HCT116 (cell line): ENCODE measurements around the gene BBX. TPM values are rescaled to one million over a fixed set of nuclear protein-coding genes. Genes with fewer than 3 reads are reported as not detected.

Experiments used
- ATAC-seq: fragments of 200-7000 bp; cut with Tn5 transposase; 2 replicates; pipeline ENCODE4 v1.9.1; 2020; ENCODE audit warnings: mild to moderate bottlenecking, moderate library complexity
- BruUV-seq: library from RNA; stranded (reverse); fragments of 400-500 nt; replicated peaks from 2 replicates; lab custom pipeline; 2021; lab: Mats Ljungman, UMichigan
- CTCF ChIA-PET: fragments of 300-600 bp; sonication (Branson Sonifier 250); formaldehyde crosslinking; loops from one replicate; lab custom pipeline; 2021; ENCODE audit warnings: antibody characterized with exemption; lab: Charles Lee
- POLR2A ChIA-PET: fragments of 300-600, 350-600 bp; sonication (Branson Sonifier 250); formaldehyde crosslinking; loops from one replicate; lab custom pipeline; 2021; ENCODE audit warnings: antibody characterized with exemption; lab: Charles Lee
- RAD21 ChIA-PET, 2 experiments: fragments of 300-600 bp; sonication (Branson Sonifier 250); formaldehyde crosslinking; loops; one replicate each; lab custom pipeline; 2023; ENCODE audit warnings: low total read pairs in 2 of 2; ENCODE audit not compliant: uncharacterized antibody in 2 of 2, unreplicated experiment in 2 of 2, low non-redundant PET in 1 of 2; lab: Charles Lee
- DNase-seq: peaks from one replicate; pipeline ENCODE4 v3.0.0-alpha.2; 2010; ENCODE audit warnings: low read depth, low spot score
- H2AFZ ChIP-seq: fragments of 200-600 bp; shearing (Covaris generic), sonication (generic); 2 replicates; pipeline ENCODE4 v1.6.1; 2017; ENCODE audit warnings: low read depth, mixed run types, mixed read lengths, antibody characterized with exemption, low read length; ENCODE audit not compliant: poor library complexity, severe bottlenecking
- H3K27ac ChIP-seq: 2 replicates; pipeline ENCODE4 v1.5.1; 2012; ENCODE audit warnings: low read depth, low read length
- H3K27me3 ChIP-seq: fragments of 200-600 bp; sonication (generic); 2 replicates; pipeline ENCODE4 v1.6.1; 2016; ENCODE audit warnings: mixed run types, low read length, mixed read lengths; ENCODE audit not compliant: insufficient read depth
- H3K36me3 ChIP-seq, 2 experiments: fragments of 200-500 bp in 1 of 2; fragments of 200-600 bp in 1 of 2; sonication (Bioruptor generic) in 1 of 2; sonication (generic) in 1 of 2; 2 replicates each; pipeline versions ENCODE4 v1.5.1 to v1.6.1; 2014 to 2016; ENCODE audit warnings: low read length in 2 of 2, inconsistent platforms in 1 of 2, mixed read lengths in 1 of 2, mixed run types in 1 of 2; ENCODE audit not compliant: insufficient read depth in 2 of 2, control insufficient read depth in 1 of 2
- H3K4me1 ChIP-seq, 2 experiments: fragments of 200-600 bp in 1 of 2; sonication (generic) in 1 of 2; 2 replicates each; pipeline versions ENCODE4 v1.5.1 to v1.6.1; 2012 to 2017; ENCODE audit warnings: low read length in 2 of 2, inconsistent platforms in 1 of 2, mild to moderate bottlenecking in 1 of 2, mixed read lengths in 1 of 2, mixed run types in 1 of 2, moderate library complexity in 1 of 2; ENCODE audit not compliant: insufficient read depth in 2 of 2, control insufficient read depth in 1 of 2
- H3K4me2 ChIP-seq: fragments of 200-600 bp; sonication (generic); 2 replicates; pipeline ENCODE4 v1.6.1; 2017; ENCODE audit warnings: mixed run types, low read length, mixed read lengths
- H3K4me3 ChIP-seq, 2 experiments: fragments of 200-600 bp in 1 of 2; sonication (generic) in 1 of 2; replicated peaks in 1 of 2; 2 replicates each; pipeline ENCODE4 v1.5.1; 2011 to 2016; ENCODE audit warnings: low read length in 2 of 2, control low read depth in 1 of 2, low read depth in 1 of 2, mild to moderate bottlenecking in 1 of 2, mixed read lengths in 1 of 2, mixed run types in 1 of 2
- H3K79me2 ChIP-seq: fragments of 200-600 bp; sonication (generic); 2 replicates; pipeline ENCODE4 v1.6.1; 2017; ENCODE audit warnings: mild to moderate bottlenecking, mixed run types, low read length, moderate library complexity, mixed read lengths; ENCODE audit not compliant: insufficient read depth
- H3K9ac ChIP-seq: fragments of 200-600 bp; sonication (generic); 2 replicates; pipeline ENCODE4 v1.6.1; 2016; ENCODE audit warnings: low read length, mixed read lengths
- H3K9me2 ChIP-seq: fragments of 200-600 bp; sonication (generic), shearing (Covaris generic); 2 replicates; pipeline ENCODE4 v1.6.1; 2017; ENCODE audit warnings: mixed run types, mild to moderate bottlenecking, moderate library complexity; ENCODE audit not compliant: insufficient read depth
- H3K9me3 ChIP-seq, 2 experiments: fragments of 200-500 bp in 1 of 2; fragments of 200-600 bp in 1 of 2; sonication (Bioruptor generic) in 1 of 2; sonication (generic) in 1 of 2; 2 replicates each; pipeline ENCODE4 v1.6.1; 2014 to 2017; ENCODE audit warnings: low read length in 2 of 2, mixed read lengths in 2 of 2, inconsistent platforms in 1 of 2, low read depth in 1 of 2, mild to moderate bottlenecking in 1 of 2, mixed run types in 1 of 2, moderate library complexity in 1 of 2; ENCODE audit not compliant: control insufficient read depth in 1 of 2, insufficient read depth in 1 of 2
- H4K20me1 ChIP-seq: fragments of 200-600 bp; sonication (generic), shearing (Covaris generic); 2 replicates; pipeline ENCODE4 v1.6.1; 2017; ENCODE audit warnings: mixed run types, mild to moderate bottlenecking, moderate library complexity; ENCODE audit not compliant: insufficient read depth
- CTCF ChIP-seq, 3 experiments: fragments of 200-600 bp in 1 of 3; sonication (generic) in 1 of 3; IDR thresholded peaks in 2 of 3; conservative IDR thresholded peaks in 1 of 3; 2 replicates each; pipeline ENCODE4 v1.5.1; 2012 to 2017; ENCODE audit warnings: low read depth in 2 of 3, low read length in 2 of 3, antibody characterized with exemption in 1 of 3, borderline replicate concordance in 1 of 3, control low read depth in 1 of 3, mild to moderate bottlenecking in 1 of 3, mixed read lengths in 1 of 3, mixed run types in 1 of 3, moderate library complexity in 1 of 3; ENCODE audit not compliant: insufficient read depth in 1 of 3
- ELF1 ChIP-seq: IDR thresholded peaks from 2 replicates; pipeline ENCODE4 v1.6.1; 2012; ENCODE audit warnings: low read depth, borderline replicate concordance
- EZH2 ChIP-seq: fragments of 200-600 bp; sonication (generic); IDR thresholded peaks from 2 replicates; pipeline ENCODE4 v1.6.1; 2017; ENCODE audit warnings: antibody characterized with exemption, mixed run types
- EZH2phosphoT487 ChIP-seq: fragments of 200-600 bp; IDR thresholded peaks from 2 replicates; pipeline ENCODE4 v1.6.1; 2018; ENCODE audit warnings: antibody characterized with exemption, borderline replicate concordance
- FOSL1 ChIP-seq: IDR thresholded peaks from 2 replicates; pipeline ENCODE4 v1.6.1; 2012; ENCODE audit warnings: low read depth
- JUND ChIP-seq: IDR thresholded peaks from 2 replicates; pipeline ENCODE4 v1.6.1; 2012
- MAX ChIP-seq: IDR thresholded peaks from 2 replicates; pipeline ENCODE4 v1.6.1; 2012
- POLR2AphosphoS5 ChIP-seq: IDR thresholded peaks from 2 replicates; pipeline ENCODE4 v1.6.1; 2011; ENCODE audit warnings: mild to moderate bottlenecking, low read depth, low read length, moderate library complexity
- RAD21 ChIP-seq: IDR thresholded peaks from 2 replicates; pipeline ENCODE4 v1.6.1; 2012; ENCODE audit warnings: low read depth, mild to moderate bottlenecking
- SIN3A ChIP-seq: IDR thresholded peaks from 2 replicates; pipeline ENCODE4 v1.6.1; 2012; ENCODE audit warnings: low read depth
- SP1 ChIP-seq: IDR thresholded peaks from 2 replicates; pipeline ENCODE4 v1.6.1; 2012; ENCODE audit warnings: low read depth
- TCF7L2 ChIP-seq: IDR thresholded peaks from 2 replicates; pipeline ENCODE4 v1.7.0; 2011; ENCODE audit warnings: borderline replicate concordance, inconsistent platforms; ENCODE audit not compliant: insufficient read depth, insufficient read length; ENCODE audit errors: extremely low read depth
- YY1 ChIP-seq: IDR thresholded peaks from 2 replicates; pipeline ENCODE4 v1.6.1; 2011; ENCODE audit warnings: low read length, low read depth, moderate library complexity, mild to moderate bottlenecking; ENCODE audit not compliant: insufficient replicate concordance; ENCODE audit errors: extremely low read depth
- ZBTB33 ChIP-seq: IDR thresholded peaks from 2 replicates; pipeline ENCODE4 v1.6.1; 2011; ENCODE audit warnings: mild to moderate bottlenecking, low read length, moderate library complexity; ENCODE audit not compliant: insufficient replicate concordance; ENCODE audit errors: extremely low read depth
- ZFX ChIP-seq: fragments of 450-650 bp; IDR thresholded peaks from 2 replicates; pipeline ENCODE4 v1.6.1; 2017
- intact Hi-C: fragments of 100-400 bp; cut with micrococcal nuclease; formaldehyde crosslinking; loops from 2 replicates; pipeline ENCODE4 v1.10.0; 2022
- total RNA-seq: library from RNA; stranded (reverse); gene quantifications from one replicate; pipeline ENCODE4 v1.2.1, GENCODE V29; 2021; ENCODE audit not compliant: unreplicated experiment
- TF ChIP-seq, protein P1 (sequence below): IDR thresholded peaks from 2 replicates; pipeline ENCODE4 v1.6.1; 2012

The BBX gene
- total RNA-seq, 1 experiment from 2014 or later: 55.6 TPM

- no peaks in the 10 kb centered on the region for H3K9me2 ChIP-seq
- H3K27ac ChIP-seq: no peak overlapping the region
- POLR2A ChIA-PET: no interaction called here
- RAD21 ChIA-PET: no interaction called here
- intact Hi-C loops: no loop called here
- H4K20me1 ChIP-seq: no peaks in the 10 kb centered on the region
- H3K9me3 ChIP-seq: no peaks in the 10 kb centered on the region
- peaks cover 6 to 7% of the 10 kb centered on the region in 2 experiments; a peak in 2 of 4 replicates for H3K36me3 ChIP-seq
- ATAC-seq (no peak), DNase-seq (no peak)
- no peaks in the 10 kb centered on the region for H3K27me3 ChIP-seq
- no peak overlapping the region for H3K4me3 ChIP-seq
- H2AFZ ChIP-seq: no peak overlapping the region
- TF ChIP-seq JUND (no peak), ZFX (no peak), CTCF (IDR thresholded peaks at IDR 0.05 in 2 of 3, conservative IDR thresholded peaks at IDR 0.05 in 1 of 3; ENCODE audit: borderline replicate concordance in 1 of 3, insufficient read depth in 1 of 3, low read depth in 2 of 3, low read length in 2 of 3) (no peak), SIN3A (no peak), TCF7L2 (no peak), SP1 (no peak), EZH2phosphoT487 (no peak), POLR2AphosphoS5 (no peak), MAX (no peak), ELF1 (no peak), EZH2 (no peak), FOSL1 (no peak), YY1 (no peak), RAD21 (no peak), ZBTB33 (no peak)
- TF ChIP-seq, protein P1, sequence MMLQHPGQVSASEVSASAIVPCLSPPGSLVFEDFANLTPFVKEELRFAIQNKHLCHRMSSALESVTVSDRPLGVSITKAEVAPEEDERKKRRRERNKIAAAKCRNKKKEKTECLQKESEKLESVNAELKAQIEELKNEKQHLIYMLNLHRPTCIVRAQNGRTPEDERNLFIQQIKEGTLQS: no peak
- no peak overlapping the region for H3K4me2 ChIP-seq
- H3K4me1 ChIP-seq: no peaks in the 10 kb centered on the region
- H3K9ac ChIP-seq: no peak overlapping the region
- no peaks in the 10 kb centered on the region for H3K79me2 ChIP-seq
- BruUV-seq: no TSS peak
- CTCF ChIA-PET: no interaction called here
These were observed 274.0 kb downstream of the BBX start for GRCh38 chr3:107796791-107797190.
